GM19035 (cell line): ENCODE measurements around the gene CAGE1.

Experiments
- ATAC-seq: cut with Tn5 transposase; IDR thresholded peaks from one replicate; pipeline ENCODE4 v1.9.1; 2021; ENCODE audit not compliant: unreplicated experiment

CAGE1 gene

DNA sequence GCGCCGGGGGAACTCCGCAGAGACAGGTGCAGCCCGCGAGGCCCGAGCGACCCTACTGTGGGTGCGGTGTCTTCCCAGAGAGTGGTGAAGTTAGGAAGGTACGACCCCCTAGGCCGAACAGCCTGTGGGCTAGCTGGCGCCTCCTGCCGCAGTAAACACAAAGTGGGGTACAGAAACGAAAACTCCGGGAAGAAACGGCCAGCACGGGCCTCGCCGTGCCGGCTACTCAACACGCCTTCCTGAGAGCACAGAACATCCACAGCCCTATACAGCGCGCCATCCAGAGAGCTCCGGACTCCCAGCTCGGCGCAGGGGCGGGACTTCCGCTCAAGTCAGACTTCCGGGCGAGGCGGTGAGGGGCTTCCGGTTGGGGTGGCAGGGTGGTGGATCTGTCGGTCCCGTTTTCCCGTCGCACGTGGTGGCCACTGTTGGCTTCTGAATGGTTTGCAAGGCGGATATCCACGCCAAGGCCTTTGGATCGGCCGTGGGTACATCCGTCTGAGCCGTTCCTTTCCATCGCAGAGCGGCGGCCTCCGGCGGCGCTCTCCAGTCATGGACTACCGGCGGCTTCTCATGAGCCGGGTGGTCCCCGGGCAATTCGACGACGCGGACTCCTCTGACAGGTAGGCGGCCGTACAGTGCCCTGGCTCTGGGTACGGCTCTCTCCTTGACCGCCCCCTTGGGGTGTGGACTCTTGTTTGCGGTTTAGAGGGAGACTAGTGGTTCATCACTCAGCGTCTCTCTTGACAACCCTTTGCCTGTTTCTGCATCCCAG lies at the start of gene CAGE1, which contains the start of gene RIOK1:
CAGE1 (minus strand) TSS at position 292 of the 775 bp plus-strand sequence. CDS start 2,569 bp downstream, outside the sequence.
RIOK1 (plus strand) TSS at position 358 of the 775 bp plus-strand sequence; CDS start at position 553, 195 bp downstream.
- peak; percentile 98 for ATAC-seq

DNA sequence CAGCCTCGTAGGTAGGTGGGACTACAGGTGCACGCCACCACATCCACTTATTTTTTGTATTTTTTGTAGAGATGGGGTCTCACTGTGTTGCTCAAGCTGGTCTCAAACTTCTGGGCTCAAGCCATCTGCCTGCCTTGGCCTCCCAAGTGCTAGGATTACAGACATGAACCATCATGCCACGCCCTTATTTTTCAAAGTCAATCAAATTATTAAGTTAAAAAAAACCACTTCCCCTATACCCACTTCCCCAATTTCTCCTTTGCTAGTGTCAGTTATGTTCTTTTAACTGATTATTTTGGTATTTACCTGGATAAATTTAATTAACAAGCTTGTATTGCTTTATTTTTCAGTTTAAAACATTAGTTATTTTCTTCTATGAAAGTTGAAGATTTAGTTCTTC lies 49.7 kb upstream of the CAGE1 start:
- ATAC-seq: no peak

- no peak for ATAC-seq
Measured at GRCh38 chr6:7438011-7438410, 48.5 kb upstream of the CAGE1 start.

DNA sequence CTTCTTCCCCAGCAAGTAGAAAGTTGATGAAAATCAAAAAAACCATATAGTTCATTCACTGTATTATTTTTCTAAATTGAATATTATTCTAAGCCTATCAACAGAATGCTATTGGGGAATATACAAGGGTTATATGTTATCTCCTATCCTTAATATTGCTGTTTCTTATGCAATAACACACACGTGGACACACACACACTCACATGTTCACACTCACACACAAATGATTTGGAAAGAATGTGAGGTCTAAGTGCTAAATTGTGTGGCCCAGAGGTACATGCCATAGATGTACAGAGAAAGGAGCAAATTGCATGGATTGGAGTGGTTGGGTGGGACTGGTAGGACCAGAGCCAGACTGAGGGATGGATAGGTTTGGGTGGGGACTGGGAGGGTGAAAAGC lies 45.1 kb upstream of the CAGE1 start:
- ATAC-seq: no peak

- no peak for ATAC-seq
Measured at GRCh38 chr6:7433121-7433617, 43.6 kb upstream of the CAGE1 start.

DNA sequence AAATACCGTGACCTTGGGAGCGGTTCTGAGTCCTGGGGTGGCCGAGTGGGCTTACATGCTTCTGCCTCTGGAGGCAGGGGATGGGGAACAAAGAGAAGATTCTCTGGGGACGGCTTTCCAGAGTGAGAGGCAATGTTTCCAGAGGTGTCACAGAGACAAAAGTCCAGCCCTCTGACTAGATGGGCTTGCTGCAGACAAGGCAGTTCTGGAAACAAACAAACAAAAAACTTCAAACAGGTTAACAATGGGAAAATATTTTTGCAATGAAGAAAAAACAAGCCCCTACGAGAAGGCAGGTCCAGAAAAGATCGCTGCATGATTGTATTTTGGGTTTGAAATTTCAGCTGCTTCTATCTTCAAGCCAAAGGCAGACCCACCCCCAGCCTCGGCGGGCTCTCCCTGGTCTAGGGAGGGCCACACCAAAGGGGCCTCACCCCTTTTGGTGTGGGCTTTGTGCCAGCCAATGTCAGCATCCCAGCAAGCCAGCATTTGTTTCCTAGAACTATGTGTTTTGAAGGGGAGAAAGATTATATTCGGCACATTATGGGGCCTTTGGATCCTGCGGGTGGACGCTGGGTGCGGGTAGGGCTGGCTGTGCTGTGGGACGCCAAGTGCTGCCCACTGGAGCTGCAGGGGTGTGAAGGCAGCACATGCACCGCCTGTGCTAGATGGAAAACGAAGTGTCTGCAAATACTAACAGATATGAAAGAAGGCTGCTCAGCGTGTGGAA lies 43.0 kb upstream of the CAGE1 start:
- no peak for ATAC-seq

DNA sequence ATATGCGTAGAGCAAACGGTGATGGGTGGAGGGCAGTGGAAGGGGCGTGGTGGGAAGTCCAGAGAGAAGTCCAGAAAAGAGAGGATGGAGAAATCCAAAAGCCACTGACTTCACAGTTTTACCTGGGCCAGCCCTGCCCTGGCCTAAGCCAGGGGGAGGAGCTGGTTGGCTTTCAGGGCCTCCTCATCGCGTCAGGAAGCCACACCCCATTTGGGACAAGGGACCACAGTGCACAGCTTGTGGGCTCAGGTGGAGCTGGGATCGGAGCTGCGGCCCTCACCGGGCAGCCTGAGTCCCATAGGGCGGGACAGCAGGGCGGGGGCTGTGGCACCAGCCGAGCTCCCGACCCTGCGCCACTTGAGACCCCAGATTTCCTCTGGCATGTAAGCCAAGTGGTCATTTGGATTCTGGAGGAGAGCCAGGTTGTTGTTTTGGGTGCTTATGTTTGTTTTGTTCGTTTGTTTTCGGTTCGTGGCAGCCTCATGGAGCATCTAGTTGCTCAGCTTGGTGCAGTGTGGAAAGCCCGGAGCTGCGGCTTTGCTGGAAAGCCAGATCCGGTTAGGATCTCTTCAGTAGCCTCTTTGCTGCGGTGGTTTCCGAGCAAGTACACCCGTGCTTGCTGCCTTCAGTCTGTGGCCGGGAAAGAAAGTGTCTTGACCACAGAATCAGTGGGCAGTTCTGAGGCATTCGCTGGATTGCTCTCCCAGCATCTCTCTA lies 42.3 kb upstream of the CAGE1 start:
- ATAC-seq: no peak

- ATAC-seq: no peak
Measured at GRCh38 chr6:7431313-7431673, 41.8 kb upstream of the CAGE1 start.

DNA sequence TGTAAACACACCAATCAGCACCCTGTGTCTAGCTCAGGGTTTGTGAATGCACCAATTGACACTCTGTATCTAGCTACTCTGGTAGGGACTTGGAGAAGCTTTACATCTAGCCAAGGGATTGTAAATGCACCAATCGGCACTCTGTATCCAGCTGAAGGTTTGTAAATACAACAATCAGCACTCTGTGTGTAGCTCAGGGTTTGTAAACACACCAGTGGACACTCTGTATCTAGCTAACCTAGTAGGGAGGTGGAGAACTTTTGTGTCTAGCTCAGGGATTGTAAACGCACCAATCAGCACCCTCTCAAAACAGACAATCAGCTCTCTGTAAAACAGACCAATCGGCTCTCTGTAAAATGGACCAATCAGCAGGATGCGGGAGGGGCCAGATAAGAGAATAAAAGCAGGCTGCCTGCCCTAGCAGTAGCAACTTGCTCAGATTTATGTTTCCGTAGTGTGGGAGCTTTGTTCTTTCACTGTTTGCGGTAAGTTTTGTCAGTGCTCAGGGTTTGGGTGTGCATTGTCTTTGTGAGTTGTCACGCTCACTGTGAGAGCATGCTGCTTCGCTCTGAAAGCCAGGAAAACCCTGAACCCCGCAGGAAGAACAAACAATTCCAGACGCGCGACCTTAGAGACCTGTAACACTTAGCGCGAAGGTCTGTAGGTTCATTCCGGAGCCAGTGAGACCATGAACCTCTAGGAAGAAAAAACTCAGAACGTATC lies 37.1 kb upstream of the CAGE1 start:
- ATAC-seq: no peak

- ATAC-seq: no peak
Measured at GRCh38 chr6:7425808-7426190, 36.3 kb upstream of the CAGE1 start.

GRCh38 chr6:7424967-7425807 lies 35.6 kb upstream of the CAGE1 start:
- no peak for ATAC-seq

GRCh38 chr6:7424058-7424457 lies 34.5 kb upstream of the CAGE1 start:
- ATAC-seq: no peak

DNA sequence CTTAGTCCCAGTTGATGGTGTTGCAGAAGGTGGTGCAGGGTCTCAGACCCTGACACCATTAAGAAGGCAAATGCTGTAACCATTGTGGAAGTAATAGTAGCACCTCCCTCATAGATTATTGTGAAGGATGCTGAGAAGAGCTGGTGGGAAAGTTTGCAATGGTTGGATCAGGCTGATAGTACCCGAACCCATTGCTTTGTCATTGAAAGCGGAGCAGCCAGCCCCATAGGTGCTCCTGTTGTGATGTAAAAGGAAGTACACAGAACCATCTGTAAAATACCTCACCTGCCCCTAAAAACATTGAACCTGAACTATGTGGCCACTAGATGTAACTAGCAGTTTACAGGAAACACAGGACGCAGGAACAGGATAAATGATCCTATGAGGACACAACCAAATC lies 31.5 kb upstream of the CAGE1 start:
- ATAC-seq: no peak

- ATAC-seq: no peak
Measured at GRCh38 chr6:7419065-7419464, 29.5 kb upstream of the CAGE1 start.

- no peak for ATAC-seq
Measured at GRCh38 chr6:7418238-7418905, 28.8 kb upstream of the CAGE1 start.

DNA sequence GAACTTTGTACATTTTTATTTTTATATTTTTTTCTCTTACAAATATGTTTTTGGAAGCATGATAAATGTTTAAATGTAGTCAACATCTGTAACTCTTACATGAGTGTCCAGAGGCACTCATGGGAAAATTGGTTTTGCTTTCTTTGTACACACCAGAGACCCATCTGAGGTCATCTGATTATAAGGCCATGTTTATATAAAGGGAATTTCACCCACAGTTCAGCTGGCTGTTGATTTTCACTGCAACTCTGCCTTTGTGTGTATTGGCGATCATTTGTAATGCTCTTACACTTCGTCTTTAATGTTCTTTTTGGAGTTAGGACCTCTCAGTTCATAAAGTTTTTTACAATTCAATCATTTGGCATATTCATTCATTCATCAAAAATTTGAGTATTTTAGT lies 28.1 kb upstream of the CAGE1 start:
- no peak for ATAC-seq

- no peak for ATAC-seq
Measured at GRCh38 chr6:7414811-7415210, 25.3 kb upstream of the CAGE1 start.

GRCh38 chr6:7413151-7413823 lies 23.7 kb upstream of the CAGE1 start:
- no peak for ATAC-seq

DNA sequence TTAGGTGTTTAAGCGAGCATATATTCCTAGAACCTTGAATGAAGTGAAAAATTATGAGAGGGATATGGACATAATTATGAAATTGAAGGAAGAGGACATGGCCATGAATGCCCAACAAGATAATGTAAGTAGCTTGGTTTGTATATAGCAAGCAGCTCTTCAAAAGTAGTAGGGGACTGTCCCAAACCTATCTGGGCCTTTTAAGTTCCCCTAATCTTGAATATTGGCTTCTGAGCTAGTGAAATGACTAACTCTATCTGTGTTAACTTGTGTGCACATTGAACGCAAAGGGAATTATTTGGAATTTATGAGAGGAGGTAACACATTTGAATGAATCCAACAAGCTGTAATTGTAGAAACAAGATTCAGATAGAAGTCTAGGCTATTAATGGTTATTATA lies 21.8 kb upstream of the CAGE1 start:
- no peak for ATAC-seq
